T-helper 1 cell treated with Interleukin-12 subunit alpha and Interleukin-12 subunit beta and Interleukin-4 antibody, amounts not matched to agents 30 μg/mL and 1 μg/mL, for 36 hours (primary cell): ENCODE measurements around the gene WDR27.

ENCODE experiments used
- H3K27ac Mint-ChIP-seq: one replicate; pipeline ENCODE4 v1.8.0; 2021; ENCODE audit warnings: mild to moderate bottlenecking, mixed read lengths
- H3K27me3 Mint-ChIP-seq: one replicate; pipeline ENCODE4 v1.8.0; 2021; ENCODE audit warnings: low read depth, mixed read lengths
- H3K36me3 Mint-ChIP-seq: one replicate; pipeline ENCODE4 v1.8.0; 2021; ENCODE audit warnings: low read depth, mixed read lengths
- H3K4me1 Mint-ChIP-seq: one replicate; pipeline ENCODE4 v1.8.0; 2021; ENCODE audit warnings: low read depth, mixed read lengths
- H3K4me3 Mint-ChIP-seq: one replicate; pipeline ENCODE4 v1.8.0; 2021; ENCODE audit warnings: mild to moderate bottlenecking, moderate library complexity, mixed read lengths
- H3K9me3 Mint-ChIP-seq: one replicate; pipeline ENCODE4 v1.8.0; 2021; ENCODE audit warnings: mixed read lengths

The WDR27 gene

DNA sequence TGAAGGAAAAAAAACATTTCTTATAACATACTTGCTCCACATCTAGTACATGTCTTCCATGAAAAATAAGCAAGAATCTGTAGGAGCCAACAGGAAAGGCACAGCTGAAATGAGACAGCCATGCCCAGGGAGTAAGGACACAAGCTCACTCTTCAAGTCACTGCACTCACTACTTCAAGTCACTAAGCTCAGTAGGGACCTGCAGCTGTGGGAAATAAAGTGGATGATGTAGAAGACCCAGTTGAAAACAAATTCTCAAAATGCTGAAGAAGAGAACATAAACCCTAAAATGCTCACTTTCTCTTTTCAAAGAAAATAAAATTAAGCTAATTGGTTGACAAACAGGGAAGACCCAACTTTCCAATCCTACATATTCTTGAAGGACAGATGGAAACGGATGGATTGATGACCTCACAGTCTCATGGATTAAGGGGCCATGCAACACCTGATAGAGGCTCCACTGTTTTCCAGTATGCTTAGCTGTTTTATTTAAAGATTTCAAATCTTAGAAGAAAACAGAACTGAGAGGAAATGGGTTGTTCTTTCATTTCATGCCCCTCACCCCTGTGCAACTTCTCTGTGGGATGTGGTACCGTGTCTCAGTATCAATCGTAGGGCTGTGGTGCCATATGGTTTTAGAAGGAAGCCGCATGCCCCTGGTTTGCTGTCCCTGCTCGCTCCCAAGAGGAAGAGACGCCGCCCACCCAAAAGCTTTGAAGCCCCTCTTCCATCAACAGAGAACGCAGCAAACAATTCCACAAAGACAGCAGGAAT lies 133.3 kb downstream of the WDR27 start:
- Mint-ChIP-seq H3K9me3 (no peaks in the 10 kb centered on the region), H3K27me3 (no peaks in the 10 kb centered on the region), H3K4me3 (no peak overlapping the region), H3K36me3 (no peaks in the 10 kb centered on the region), H3K27ac (no peak overlapping the region), H3K4me1 (peaks cover 6% of the 10 kb centered on the region)

DNA sequence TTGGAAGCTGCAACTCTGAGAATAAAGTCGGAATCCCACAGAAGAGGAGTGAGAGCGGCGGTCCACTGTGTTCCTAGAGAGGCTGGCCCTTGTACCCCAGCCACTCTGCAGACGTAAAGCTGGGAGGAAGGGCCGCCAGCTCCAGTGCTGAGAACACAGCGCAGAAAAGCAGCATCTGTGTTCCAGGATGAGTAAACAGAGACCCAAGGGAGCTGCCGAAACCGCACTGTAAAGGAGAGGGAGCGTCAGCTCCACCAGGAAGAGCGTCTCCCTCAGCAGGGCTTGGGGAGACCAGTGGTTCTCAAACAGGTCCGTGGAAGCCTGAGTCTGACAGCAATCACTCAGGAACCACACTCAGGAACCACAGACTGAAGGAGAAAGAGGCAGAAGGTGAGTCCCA lies 134.0 kb downstream of the WDR27 start:
- Mint-ChIP-seq H3K9me3 (no peaks in the 10 kb centered on the region), H3K4me3 (no peak overlapping the region), H3K4me1 (peaks cover 6% of the 10 kb centered on the region), H3K27ac (no peak overlapping the region), H3K27me3 (no peaks in the 10 kb centered on the region), H3K36me3 (no peaks in the 10 kb centered on the region)

DNA sequence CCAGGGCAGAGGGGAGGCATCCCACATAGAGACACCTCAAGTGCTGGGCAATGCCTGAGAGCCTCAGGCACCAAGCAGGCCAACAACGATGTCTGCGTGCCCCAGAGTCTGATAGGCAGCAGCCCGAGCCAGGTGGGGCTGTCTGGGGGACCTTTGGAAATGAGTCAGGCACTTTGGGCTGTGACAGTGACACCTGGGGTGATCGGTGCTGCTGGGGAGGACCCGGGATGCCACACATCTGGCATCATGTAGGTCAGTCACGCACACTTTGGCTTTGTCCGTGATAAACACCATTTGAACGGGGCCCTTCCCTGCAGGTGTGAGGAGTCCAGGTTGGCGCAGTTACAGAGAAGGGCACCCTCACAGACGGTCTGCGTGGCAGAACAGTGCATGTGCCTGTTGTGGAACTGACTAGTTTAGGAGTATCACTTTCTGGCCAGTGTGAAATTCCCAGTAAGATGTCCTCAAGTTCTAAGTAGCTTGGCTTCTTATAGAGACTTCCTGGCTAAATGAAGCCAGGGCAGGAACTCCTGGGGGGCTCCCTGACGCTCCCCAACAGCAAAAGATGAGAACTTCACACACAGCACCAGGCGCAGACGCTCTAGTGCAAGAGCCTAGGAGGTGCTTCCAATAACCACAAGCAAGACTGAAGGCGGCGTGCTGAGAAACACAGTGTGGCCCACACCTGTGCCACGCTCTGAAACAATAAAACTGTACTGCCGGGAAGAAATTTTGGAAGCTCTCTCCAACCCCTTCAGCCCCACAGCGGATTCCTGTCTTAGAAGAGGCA lies 134.7 kb downstream of the WDR27 start:
- H3K4me3 Mint-ChIP-seq: no peak overlapping the region
- no peaks in the 10 kb centered on the region for H3K9me3 Mint-ChIP-seq
- no peaks in the 10 kb centered on the region for H3K36me3 Mint-ChIP-seq
- H3K27ac Mint-ChIP-seq: no peak overlapping the region
- H3K27me3 Mint-ChIP-seq: no peaks in the 10 kb centered on the region
- H3K4me1 Mint-ChIP-seq: peaks cover 6% of the 10 kb centered on the region

DNA sequence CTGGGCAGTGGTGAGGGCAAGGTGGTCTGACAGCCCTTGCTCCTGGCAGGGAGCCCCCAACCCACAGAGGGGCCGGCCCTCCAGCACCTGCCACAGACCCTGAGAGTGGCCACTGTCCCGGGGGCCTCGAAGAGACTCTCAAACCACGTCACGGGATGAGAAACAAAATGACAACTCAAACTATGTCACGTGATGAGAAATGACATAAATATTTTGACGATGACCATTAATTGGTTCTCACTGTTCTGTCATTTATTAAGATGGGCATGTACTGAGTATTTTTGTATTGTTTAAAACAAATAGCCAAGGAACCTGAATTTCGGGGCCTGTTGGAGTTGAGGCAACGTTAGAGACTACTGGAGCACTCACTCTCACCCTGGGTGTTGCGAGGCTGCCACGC lies 135.5 kb downstream of the WDR27 start:
- Mint-ChIP-seq H3K27me3 (no peaks in the 10 kb centered on the region), H3K27ac (no peak overlapping the region), H3K36me3 (no peaks in the 10 kb centered on the region), H3K9me3 (no peaks in the 10 kb centered on the region), H3K4me3 (no peak overlapping the region), H3K4me1 (peaks cover 6% of the 10 kb centered on the region)

DNA sequence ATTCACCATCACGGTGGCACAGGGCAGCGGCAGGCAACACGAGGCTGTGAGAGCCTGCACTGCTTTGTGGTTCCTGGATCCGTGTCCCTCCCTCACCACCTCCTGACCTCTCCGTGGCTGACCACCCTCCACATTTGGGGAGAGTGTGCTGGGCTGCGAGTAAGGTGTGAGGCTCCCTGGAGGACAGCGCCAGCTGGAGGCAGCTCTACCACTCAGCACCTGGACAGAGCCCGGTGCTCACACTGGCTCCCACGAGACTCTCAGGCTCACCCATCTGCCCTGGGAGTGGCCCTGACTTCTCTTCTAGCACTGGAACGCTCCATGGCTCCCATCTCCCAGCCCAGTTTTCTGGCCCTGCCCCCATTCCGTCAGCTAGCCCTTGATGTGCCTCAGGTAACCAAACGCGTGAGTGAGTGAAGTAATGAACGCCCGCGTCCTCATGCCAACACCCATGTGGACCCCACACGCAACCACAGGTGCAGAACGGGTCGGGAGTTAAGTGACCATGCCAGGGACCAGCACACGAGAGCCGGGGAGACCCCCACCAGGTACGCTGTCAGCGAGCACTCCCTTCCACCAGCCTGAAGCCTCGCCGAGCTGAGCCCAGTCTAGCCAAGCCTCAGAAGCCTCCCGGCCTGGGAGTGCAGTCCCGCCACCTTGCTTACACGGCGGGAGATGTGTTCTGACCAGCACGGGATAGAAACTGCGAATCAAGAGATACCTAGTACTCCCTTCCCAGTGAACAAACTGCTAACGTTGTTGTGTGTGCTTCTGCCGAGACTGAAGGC lies 137.2 kb downstream of the WDR27 start:
- H3K36me3 Mint-ChIP-seq: no peaks in the 10 kb centered on the region
- no peak overlapping the region for H3K27ac Mint-ChIP-seq

DNA sequence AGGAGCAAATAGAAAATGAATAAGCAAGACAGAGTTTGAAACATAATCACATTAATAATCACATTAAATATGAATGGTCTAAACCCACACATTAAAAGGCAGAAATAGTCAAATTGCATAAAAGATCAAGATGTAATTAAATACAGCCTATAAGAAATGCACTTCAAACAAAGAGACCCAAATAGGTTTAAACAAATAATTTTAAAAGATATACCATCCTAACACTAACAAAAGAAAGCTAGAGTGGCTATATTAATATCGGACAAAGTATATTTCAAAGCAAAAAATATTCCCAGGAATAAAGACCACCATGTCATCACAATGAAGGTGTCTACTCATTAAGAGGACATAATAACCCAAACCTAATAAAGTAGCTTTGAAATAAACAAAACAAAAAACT lies 140.2 kb downstream of the WDR27 start:
- Mint-ChIP-seq H3K9me3 (no peaks in the 10 kb centered on the region), H3K4me3 (no peak overlapping the region), H3K27ac (no peak overlapping the region), H3K4me1 (peaks cover 8% of the 10 kb centered on the region), H3K27me3 (peaks cover 4% of the 10 kb centered on the region), H3K36me3 (no peaks in the 10 kb centered on the region)

More for the DNA sequence above, 137.2 kb downstream of the WDR27 start:
- peaks cover 6% of the 10 kb centered on the region for H3K4me1 Mint-ChIP-seq
- no peak overlapping the region for H3K4me3 Mint-ChIP-seq
- no peaks in the 10 kb centered on the region for H3K9me3 Mint-ChIP-seq
- H3K27me3 Mint-ChIP-seq: peaks cover 4% of the 10 kb centered on the region

DNA sequence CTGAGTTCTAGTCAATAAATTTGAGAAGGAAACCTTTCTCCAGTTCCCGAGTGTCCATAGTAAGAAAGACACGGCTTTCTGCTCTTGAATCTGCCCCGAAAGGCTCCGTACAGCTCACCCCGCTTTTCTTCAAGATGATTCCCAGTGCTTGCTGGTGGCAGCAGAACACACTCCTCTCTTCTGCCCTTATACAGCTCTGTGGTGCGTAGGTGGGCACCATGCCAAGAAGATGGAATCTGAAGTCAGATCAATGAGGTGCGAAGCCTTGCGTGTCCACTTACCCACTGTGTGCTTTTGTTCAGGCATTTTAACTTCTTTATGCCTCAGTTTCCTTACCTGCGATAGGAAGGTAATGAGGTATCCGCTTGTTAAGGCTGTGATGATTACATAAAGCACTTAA lies 142.2 kb downstream of the WDR27 start:
- no peak overlapping the region for H3K4me3 Mint-ChIP-seq
- peaks cover 2% of the 10 kb centered on the region for H3K36me3 Mint-ChIP-seq
- H3K4me1 Mint-ChIP-seq: peaks cover 10% of the 10 kb centered on the region
- no peak overlapping the region for H3K27ac Mint-ChIP-seq
- H3K9me3 Mint-ChIP-seq: no peaks in the 10 kb centered on the region
- H3K27me3 Mint-ChIP-seq: peaks cover 8% of the 10 kb centered on the region

DNA sequence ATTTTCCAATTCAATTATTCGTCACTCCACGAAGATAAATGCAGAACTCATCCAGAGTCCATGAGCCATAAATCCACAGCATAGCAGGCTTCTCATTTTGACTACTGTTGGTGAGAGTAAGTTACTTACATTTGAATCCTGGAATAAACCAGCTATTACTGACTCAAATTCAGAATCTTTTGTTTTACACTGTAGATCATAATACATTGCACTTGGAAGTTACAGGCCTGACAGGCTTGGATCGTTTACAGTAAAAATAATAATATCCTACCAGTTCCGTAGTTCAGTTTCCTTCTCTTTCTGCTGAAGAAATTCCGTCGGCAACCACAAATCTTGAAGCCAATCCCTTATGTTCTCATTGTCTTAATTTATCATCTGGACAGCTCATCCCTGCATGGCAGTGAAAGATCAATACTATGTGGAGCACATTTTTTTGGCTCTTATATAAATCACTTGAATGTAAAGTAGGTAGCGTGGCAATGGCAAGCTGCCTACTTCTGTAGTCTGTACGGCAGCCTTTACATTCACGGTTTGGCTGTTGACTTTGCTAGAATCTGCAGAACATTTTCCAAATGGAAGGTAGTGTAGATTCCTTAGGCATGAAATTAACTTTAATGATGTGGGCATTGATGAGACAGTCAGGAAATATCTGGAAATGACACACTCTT lies 142.9 kb downstream of the WDR27 start:
- H3K4me1 Mint-ChIP-seq: peaks cover 10% of the 10 kb centered on the region
- no peaks in the 10 kb centered on the region for H3K9me3 Mint-ChIP-seq
- no peak overlapping the region for H3K4me3 Mint-ChIP-seq
- H3K36me3 Mint-ChIP-seq: peaks cover 2% of the 10 kb centered on the region
- H3K27me3 Mint-ChIP-seq: peaks cover 8% of the 10 kb centered on the region
- no peak overlapping the region for H3K27ac Mint-ChIP-seq

DNA sequence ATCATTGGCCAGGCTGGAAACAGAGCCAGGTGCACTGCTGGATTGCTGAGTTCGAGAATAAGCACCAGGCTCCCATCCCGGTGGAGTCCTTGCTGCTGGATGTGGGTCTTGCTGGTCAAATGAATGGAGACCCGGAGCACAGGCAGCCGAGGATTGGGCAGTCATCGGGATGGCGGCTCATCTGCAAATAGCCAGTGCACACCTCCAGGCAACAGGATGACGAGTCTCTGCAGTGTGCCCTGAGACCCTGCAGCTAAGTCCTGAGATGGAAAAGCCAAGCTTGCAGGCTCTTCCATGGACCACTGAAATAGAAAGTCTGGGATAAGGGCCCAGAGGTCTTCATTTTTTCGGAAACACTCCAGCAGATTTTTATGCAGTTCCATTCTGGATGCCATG lies 143.5 kb downstream of the WDR27 start:
- H3K9me3 Mint-ChIP-seq: no peaks in the 10 kb centered on the region
- H3K4me3 Mint-ChIP-seq: no peak overlapping the region
- peaks cover 2% of the 10 kb centered on the region for H3K36me3 Mint-ChIP-seq
- peaks cover 10% of the 10 kb centered on the region for H3K4me1 Mint-ChIP-seq
- H3K27me3 Mint-ChIP-seq: peaks cover 8% of the 10 kb centered on the region
- no peak overlapping the region for H3K27ac Mint-ChIP-seq

DNA sequence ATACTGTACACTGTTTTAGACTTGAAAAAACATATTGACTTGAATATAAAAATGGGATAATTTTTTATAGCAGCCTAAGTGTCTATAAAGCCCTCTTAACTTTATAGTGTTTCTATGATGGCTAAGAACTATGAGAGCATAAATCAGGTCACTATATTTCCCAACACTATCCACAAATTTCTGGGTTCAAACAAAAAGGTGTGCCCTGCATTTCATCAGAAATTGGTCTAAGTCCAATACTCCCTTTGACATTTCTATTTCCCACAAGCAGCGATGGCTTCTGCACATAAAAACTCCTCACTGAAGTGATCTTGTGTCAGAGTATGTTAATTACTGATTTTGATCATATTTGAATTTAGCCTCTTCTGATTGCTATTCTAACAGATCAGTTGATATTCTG lies 143.9 kb downstream of the WDR27 start:
- Mint-ChIP-seq H3K4me3 (no peak overlapping the region), H3K9me3 (no peaks in the 10 kb centered on the region), H3K27me3 (peaks cover 8% of the 10 kb centered on the region), H3K27ac (no peak overlapping the region), H3K36me3 (peaks cover 2% of the 10 kb centered on the region), H3K4me1 (peaks cover 10% of the 10 kb centered on the region)

DNA sequence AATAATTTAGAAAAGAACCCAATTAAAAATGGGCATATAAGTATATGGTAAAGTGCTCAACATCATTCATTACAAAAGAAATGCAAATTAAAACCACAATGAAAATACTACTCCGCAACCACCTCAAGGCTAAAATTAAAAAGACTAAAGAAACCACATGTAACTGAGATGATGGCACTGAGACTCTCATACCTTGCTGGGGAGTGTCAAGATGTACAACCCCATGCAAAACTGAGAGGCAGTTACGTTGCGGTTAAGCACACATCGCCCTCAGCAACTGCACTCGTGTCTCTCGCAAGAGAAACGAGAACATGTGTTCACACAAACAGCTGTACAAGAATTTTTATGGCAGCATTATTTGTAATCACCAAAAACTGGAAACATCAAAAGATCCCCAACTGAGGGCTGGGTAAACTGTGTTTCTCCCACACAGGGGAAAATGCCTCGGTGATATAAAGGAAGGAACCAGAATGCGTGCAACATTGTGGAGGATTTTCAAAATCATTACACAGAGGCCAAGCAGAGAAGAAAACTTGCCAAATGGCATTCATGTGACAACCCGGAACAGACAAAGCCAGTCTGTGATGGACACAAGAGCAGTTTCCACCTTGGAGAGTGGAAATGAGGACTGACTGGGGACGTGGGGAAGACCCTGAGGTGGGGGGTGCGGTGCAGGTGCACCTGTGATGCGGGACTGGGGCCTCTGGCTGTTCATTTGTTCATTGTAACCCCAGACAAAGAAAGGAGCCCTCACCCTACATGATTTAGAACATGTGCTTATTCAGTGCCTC lies 144.9 kb downstream of the WDR27 start:
- peak overlapping the region; percentile 49 for H3K27ac Mint-ChIP-seq
- H3K4me1 Mint-ChIP-seq: peaks cover 10% of the 10 kb centered on the region
- H3K9me3 Mint-ChIP-seq: no peaks in the 10 kb centered on the region
- peak overlapping the region; percentile 9 for H3K4me3 Mint-ChIP-seq
- peaks cover 8% of the 10 kb centered on the region for H3K27me3 Mint-ChIP-seq
- H3K36me3 Mint-ChIP-seq: peaks cover 2% of the 10 kb centered on the region

DNA sequence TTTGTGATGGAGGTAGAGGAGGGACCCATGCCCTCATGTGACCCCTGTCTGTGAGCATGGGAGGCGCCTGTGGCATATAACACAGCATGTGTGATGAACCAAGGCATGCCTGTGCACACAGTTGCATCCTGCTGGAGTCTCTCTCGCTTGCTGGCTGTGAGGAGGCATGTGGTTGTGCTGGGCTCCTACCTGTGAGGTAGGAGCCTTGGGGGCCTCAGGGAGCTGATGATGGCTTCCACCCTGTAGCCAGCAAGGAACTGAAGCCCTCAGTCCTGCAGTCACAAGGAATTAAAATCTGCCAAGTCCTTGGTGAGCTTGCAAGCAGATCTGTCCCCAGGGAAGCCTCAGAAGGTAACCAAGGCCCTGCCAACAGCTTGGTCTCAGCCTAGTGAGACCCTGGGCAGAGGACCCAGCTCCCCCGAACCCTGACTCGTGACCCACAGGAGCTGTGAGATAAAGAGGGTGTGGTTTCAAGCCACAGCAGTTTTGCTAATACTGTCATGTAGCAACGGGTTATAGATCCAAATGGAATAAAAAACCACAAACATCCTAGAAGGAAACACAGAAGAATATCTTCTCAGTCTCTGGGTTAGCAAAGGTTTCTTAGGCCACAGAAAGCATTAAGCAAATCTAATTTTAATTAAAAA lies 145.7 kb downstream of the WDR27 start:
- H3K4me3 Mint-ChIP-seq: no peak overlapping the region
- H3K4me1 Mint-ChIP-seq: peaks cover 10% of the 10 kb centered on the region
- H3K9me3 Mint-ChIP-seq: no peaks in the 10 kb centered on the region
- peaks cover 2% of the 10 kb centered on the region for H3K36me3 Mint-ChIP-seq
- H3K27me3 Mint-ChIP-seq: peaks cover 8% of the 10 kb centered on the region
- no peak overlapping the region for H3K27ac Mint-ChIP-seq

DNA sequence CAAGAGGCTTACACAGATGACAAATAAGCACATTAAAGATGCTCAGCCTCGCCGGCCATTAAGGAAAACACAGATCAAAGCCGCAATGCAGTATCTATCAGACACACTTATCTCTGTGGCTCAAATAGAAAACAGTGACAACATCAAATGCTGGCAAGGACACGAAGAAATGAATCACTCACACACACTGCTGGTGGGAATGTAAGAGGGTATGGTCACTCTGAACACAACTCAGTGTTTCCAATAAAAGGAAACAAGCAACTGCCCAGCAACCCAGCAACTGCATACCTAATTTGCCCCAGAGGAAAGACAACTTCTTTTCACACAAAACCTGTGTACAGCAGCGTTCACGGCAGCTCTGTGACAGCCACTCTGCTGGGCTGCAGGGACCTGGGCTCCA lies 155.8 kb downstream of the WDR27 start:
- no peak overlapping the region for H3K4me3 Mint-ChIP-seq
- H3K36me3 Mint-ChIP-seq: no peaks in the 10 kb centered on the region
- H3K27ac Mint-ChIP-seq: no peak overlapping the region
- no peaks in the 10 kb centered on the region for H3K27me3 Mint-ChIP-seq
- peaks cover 14% of the 10 kb centered on the region for H3K9me3 Mint-ChIP-seq
- no peaks in the 10 kb centered on the region for H3K4me1 Mint-ChIP-seq
